Activated CD8-positive, alpha-beta memory T cell treated with anti-CD3 and anti-CD28 coated beads, Interleukin-2, amount 50 U/mL, for 1 hour (primary cell): Measurements from ENCODE around the gene MAVS.
"Not testable (repeated sequence)": the region's sequence is repeated elsewhere in the genome, so short reads cannot be mapped to it uniquely, and the experiment has no call there.

ENCODE experiments used
- DNase-seq: peaks from one replicate; pipeline ENCODE4 v3.0.0-alpha.2; 2020; ENCODE audit errors: extremely low read depth

MAVS gene

GRCh38 chr20:3854462-3854871, 7.8 kb downstream of the MAVS start:
- no peak for DNase-seq

GRCh38 chr20:3857405-3857804, 10.8 kb downstream of the MAVS start:
- DNase-seq, result no peak

GRCh38 chr20:3858689-3859088, 12.1 kb downstream of the MAVS start:
- DNase-seq, result no peak

DNA sequence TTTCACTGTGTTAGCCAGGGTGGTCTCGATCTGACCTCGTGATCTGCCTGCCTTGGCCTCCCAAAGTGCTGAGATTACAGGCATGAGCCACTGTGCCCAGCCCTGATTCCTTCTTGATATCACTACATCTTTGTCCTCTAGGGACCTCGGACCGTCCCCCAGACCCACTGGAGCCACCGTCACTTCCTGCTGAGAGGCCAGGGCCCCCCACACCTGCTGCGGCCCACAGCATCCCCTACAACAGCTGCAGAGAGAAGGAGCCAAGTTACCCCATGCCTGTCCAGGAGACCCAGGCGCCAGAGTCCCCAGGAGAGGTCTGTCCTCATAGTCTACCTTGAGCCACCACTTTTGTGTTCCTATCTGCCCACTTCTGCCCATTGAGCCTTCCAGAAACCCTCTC, 14.6 kb downstream of the MAVS start:
- no peak for DNase-seq

DNA sequence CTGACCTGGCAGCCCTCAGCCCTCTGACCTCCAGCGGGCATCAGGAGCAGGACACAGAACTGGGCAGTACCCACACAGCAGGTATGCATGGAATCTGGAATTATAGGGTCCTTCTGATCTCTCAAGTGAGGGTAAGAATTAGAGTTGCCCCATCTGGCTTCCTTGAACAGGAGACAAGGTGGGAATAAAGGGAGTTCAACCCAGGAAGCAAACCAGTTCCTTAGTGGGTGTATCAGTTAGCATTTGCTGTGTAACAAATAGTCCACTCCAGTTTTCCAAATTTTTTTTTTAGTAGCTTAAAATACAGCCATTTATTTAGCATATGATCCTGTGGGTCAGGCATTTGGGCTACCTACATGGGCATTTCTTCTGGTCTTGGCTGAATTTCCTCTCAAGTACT, 15.7 kb downstream of the MAVS start:
- no peak for DNase-seq

DNA sequence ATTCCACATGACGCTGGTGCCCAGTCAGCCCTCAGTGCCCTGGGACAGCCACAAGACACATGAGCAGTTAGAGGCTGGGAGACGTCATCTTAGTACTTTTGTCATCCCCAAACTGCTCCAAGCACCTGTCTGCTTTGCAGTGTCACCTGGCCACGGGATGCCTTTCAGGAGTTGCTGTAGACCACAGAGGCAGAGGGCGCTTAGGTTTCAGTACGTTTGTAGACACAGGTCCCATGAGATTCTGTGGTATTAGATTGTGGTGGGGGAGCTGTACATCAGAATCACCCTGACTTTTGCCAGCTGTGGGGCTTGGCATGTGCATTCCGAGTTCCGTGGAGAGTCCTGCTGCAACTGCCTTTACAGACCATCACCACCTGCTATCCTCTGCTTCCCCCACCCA, 16.7 kb downstream of the MAVS start:
- DNase-seq, result no peak

- DNase-seq, result no peak
These were observed 17.9 kb downstream of the MAVS start for GRCh38 chr20:3864518-3864917.

- no peak for DNase-seq
These were observed 18.7 kb downstream of the MAVS start for GRCh38 chr20:3865152-3865886.

DNA sequence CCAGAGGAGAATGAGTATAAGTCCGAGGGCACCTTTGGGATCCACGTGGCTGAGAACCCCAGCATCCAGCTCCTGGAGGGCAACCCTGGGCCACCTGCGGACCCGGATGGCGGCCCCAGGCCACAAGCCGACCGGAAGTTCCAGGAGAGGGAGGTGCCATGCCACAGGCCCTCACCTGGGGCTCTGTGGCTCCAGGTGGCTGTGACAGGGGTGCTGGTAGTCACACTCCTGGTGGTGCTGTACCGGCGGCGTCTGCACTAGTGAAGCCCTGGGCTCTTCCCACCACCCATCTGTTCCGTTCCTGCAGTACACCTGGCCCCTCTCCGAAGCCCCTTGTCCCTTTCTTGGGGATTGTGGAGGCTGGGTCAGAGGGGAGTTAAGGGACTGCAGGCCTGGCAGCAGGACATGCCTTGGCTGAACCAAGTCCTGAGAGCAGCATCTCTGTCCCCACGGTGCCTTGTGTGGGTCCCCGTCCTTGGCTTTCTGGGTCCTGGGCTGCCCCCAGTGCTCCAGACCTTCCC, 19.3 kb downstream of the MAVS start:
- no peak for DNase-seq

DNA sequence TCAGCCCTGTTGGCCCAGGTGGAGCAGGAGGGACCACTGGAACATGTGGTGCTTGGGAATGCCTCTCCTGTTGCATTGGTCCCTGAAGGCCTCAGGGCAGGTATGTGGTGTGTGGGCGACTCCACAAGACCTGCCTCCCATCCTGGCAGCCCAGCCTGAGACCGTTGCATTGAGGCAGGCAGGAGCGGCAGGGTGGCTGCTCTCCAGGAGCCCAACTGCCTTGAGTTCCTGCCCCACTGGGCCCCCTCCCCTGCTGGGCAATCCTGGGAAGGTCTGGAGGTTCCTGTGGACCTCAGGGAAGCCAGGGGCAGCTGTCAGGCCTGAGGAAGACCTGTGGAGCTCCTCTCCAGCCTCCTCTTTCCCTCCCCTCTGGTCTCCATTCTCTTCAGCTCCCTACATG, 19.8 kb downstream of the MAVS start:
- no peak for DNase-seq

DNA sequence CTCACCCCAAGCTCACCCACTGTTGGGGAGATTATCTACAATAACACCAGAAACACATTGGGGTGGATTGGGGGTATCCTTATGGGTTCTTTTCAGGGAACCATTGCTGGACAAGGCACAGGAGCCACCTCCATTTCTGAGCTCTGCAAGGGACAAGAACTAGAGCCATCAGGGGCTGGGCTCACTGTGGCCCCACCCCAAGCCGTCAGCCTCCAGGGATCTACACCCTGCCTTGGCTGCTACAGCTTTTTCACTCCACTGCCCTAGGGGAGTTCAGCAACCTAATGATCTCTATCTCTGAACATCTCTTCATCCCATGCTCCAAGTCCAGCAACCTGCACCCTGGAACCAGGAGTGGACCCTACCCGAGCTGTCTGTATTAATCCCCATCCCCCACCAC, 21.2 kb downstream of the MAVS start:
- no peak for DNase-seq

GRCh38 chr20:3869839-3870634, 23.4 kb downstream of the MAVS start:
- no peak for DNase-seq

- DNase-seq, result no peak
These were observed 25.1 kb downstream of the MAVS start for GRCh38 chr20:3871550-3872265.

- DNase-seq, result no peak
These were observed 26.9 kb downstream of the MAVS start for GRCh38 chr20:3873507-3873906.

DNA sequence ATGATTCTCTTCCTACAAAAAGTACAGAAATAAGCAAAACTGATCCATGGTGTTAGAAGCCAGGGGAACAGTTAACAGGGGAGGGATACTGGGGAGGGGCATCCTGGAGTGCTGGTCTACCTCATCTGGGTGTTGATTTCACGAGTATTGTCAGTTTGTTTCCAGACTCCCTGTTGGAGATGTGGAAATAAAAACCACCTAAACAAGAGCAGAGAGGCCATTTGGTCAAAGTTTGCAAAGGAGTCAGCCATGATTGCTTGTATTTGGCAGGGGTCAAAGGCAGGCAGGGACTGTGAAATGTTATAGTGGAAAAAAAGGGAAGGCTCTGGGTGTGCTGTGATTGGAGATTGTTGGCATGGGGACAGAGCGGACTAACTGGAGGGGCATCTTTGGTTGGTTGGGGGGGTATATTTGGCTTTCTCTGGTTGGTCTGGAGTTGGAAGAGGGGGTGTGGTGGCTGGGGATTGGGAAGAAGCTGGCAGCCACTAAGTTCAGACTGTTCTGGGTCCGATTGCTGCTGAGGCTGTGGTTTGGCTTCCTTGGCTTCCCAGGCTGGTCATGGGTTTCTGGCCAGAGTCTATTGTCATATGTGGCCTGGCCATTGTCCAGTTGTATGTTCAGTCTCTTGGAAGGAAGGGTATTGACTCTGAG, 27.7 kb downstream of the MAVS start:
- DNase-seq, result no peak

GRCh38 chr20:3875378-3875974, 28.8 kb downstream of the MAVS start:
- DNase-seq, result no peak

DNA sequence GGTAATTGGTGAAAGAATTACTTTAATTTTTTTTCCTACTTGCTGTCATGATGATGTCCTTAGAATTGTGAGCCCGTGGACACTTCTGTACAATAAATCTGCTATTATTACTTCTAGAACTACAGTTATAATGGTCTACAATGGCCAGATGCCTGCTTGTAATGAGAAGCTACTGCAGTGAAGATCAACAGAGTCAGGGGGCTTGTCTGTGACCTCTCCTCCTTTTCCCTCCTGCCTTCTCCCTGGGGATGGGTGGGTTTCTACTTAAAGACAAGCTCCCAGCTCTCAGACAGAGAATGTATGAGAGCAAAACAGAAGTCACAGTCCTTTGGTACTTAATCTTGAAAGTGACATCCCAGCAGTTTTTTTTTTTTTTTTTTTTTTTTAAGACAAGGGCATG, 29.4 kb downstream of the MAVS start:
- no peak for DNase-seq

DNA sequence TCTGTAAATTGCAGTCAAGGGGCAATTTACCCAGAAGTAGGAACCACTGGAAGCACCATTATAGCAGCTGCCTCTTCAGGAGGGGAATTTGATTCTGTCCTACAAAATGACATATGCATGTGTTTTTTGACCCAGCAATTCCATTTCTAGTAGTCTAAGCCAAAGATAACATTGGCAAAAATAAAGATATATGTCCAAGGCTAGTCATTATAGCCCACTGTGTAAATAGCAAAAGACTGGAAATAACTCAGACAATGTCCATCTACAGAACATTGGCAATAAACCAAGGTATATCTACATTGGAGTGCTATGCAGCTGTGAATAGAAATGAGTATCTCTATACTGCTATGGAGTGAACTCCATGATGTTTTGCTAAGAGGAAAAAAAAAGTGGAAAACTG, 30.0 kb downstream of the MAVS start:
- DNase-seq, result no peak

- DNase-seq, result not testable (repeated sequence)
These were observed 32.3 kb downstream of the MAVS start for GRCh38 chr20:3878921-3879274.

GRCh38 chr20:3885715-3886114, 39.1 kb downstream of the MAVS start:
- DNase-seq, result no peak

- DNase-seq, result no peak
These were observed 41.4 kb downstream of the MAVS start for GRCh38 chr20:3887876-3888620.
